Measurements from ENCODE around the gene DGLUCY. TPM values are rescaled to one million over a fixed set of nuclear protein-coding genes. Genes with fewer than 3 reads are reported as not detected.

The DGLUCY gene
- total and polyA plus RNA-seq, 2 of the 13 experiments (the other 11 are each of a cell fraction or from before 2014, with no cell fraction given) = 14.8 to 36.3 TPM

DNA sequence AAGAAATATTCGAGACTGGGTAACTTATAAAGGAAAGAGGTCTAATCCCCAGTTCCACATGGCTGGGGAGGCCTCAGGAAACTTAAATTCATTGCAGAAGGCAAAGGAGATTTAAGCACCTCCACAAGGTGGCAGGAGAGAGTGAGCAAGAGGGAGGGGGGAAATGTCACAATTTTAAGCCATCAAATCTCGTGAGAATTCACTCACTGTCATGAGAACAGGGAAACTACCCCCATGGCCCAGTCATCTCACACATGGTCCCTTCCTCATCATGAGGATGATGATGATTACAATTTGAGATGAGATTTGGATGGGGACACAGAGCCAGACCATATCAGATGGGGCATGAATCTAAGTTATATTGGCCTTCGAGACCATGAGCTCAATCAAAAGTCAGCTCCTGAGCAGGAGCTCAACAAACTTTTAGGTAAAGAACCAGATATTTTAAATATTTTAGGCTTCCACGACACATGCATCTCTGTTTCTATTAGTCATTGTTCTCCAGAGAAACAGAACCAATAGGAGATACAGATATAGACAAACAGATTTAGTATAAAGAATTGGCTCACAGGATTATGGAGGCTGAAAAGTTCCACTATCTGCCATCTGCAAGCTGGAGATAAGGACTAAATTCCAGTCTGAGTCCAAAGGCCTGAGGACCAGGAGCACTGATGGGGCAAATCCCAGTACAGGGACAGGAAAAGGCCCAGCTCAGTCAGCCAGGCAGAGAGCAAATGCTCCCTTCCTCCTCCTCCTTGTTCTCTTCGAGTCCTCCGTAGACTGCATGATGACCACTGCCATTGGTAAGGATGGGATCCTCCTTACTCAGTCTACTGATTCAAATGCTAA is 24.9 kb downstream of the DGLUCY start:
- Histone ChIP-seq H3K79me2 (ENCODE audit: insufficient read depth, low read length) (no peaks in the 10 kb centered on the region), H2AFZ (ENCODE audit: low read length) (no peak overlapping the region), H3K4me3 (replicated peaks in 1 of 3; ENCODE audit: insufficient read depth in 1 of 3, low read depth in 2 of 3, low read length in 3 of 3) (no peak overlapping the region), H3K4me2 (ENCODE audit: low read depth, low read length) (no peak overlapping the region), H3K4me1 (ENCODE audit: insufficient read depth, low read length) (peaks cover 22% of the 10 kb centered on the region), H3K27me3 (ENCODE audit: control insufficient read depth in 1 of 2, insufficient read depth in 2 of 2, low read length in 2 of 2) (no peaks in the 10 kb centered on the region), H3K36me3 (replicated peaks in 1 of 2; ENCODE audit: control insufficient read depth in 1 of 2, insufficient read depth in 2 of 2, low read length in 2 of 2) (peaks cover 0 to 8% of the 10 kb centered on the region in 2 experiments; a peak in 3 of 5 replicates), H3K9ac (ENCODE audit: insufficient read depth, low read depth, low read length) (no peak overlapping the region), H4K20me1 (ENCODE audit: insufficient read depth, low read length) (no peaks in the 10 kb centered on the region), H3K27ac (ENCODE audit: extremely low read length, insufficient read depth, low read length) (no peak overlapping the region), H3K9me3 (ENCODE audit: low read length) (no peaks in the 10 kb centered on the region)
- ChIA-PET POLR2A (no interaction called here), CTCF (ENCODE audit: low intra/inter-chr PET ratio, low total read pairs) (interaction anchor here (1.9 kb wide), 1 partner anchor 34 kb away, joined by 20 read pairs; no protein-coding TSS in a partner anchor)
- ATAC-seq (peak; percentile 72), DNase-seq (ENCODE audit: low spot score) (peak; percentile 40), FAIRE-seq (no peak)
- intact Hi-C loops (cut with micrococcal nuclease; ENCODE audit: unreplicated experiment) (loop anchor here (1.0 kb wide), 1 partner anchor 35 kb away; no protein-coding TSS in a partner anchor), in situ Hi-C loops (cut with HindIII; ENCODE audit: extremely low pct_ligation_motif_present, low pct_unique_long_range_greater_than_20kb) (no loop called here)
- BruUV-seq (replicated peaks) = no TSS peak
- 85% methylated on average over 6 of the region's 6 CpGs for WGBS (ENCODE audit: low lambda C conversion rate)
- no peak for TF ChIP-seq ZNF607 (CRISPR knock-in tag; IDR thresholded peaks at IDR 0.05; ENCODE audit: borderline replicate concordance)
- TF ChIP-seq, protein P1, sequence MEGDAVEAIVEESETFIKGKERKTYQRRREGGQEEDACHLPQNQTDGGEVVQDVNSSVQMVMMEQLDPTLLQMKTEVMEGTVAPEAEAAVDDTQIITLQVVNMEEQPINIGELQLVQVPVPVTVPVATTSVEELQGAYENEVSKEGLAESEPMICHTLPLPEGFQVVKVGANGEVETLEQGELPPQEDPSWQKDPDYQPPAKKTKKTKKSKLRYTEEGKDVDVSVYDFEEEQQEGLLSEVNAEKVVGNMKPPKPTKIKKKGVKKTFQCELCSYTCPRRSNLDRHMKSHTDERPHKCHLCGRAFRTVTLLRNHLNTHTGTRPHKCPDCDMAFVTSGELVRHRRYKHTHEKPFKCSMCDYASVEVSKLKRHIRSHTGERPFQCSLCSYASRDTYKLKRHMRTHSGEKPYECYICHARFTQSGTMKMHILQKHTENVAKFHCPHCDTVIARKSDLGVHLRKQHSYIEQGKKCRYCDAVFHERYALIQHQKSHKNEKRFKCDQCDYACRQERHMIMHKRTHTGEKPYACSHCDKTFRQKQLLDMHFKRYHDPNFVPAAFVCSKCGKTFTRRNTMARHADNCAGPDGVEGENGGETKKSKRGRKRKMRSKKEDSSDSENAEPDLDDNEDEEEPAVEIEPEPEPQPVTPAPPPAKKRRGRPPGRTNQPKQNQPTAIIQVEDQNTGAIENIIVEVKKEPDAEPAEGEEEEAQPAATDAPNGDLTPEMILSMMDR (CRISPR knock-in tag; IDR thresholded peaks at IDR 0.05) = peak; percentile 55
- no peak for TF ChIP-seq FOXC1 (CRISPR knock-in tag; IDR thresholded peaks at IDR 0.05; ENCODE audit: borderline replicate concordance)
- TF ChIP-seq, protein P2, sequence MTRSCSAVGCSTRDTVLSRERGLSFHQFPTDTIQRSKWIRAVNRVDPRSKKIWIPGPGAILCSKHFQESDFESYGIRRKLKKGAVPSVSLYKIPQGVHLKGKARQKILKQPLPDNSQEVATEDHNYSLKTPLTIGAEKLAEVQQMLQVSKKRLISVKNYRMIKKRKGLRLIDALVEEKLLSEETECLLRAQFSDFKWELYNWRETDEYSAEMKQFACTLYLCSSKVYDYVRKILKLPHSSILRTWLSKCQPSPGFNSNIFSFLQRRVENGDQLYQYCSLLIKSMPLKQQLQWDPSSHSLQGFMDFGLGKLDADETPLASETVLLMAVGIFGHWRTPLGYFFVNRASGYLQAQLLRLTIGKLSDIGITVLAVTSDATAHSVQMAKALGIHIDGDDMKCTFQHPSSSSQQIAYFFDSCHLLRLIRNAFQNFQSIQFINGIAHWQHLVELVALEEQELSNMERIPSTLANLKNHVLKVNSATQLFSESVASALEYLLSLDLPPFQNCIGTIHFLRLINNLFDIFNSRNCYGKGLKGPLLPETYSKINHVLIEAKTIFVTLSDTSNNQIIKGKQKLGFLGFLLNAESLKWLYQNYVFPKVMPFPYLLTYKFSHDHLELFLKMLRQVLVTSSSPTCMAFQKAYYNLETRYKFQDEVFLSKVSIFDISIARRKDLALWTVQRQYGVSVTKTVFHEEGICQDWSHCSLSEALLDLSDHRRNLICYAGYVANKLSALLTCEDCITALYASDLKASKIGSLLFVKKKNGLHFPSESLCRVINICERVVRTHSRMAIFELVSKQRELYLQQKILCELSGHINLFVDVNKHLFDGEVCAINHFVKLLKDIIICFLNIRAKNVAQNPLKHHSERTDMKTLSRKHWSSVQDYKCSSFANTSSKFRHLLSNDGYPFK (CRISPR knock-in tag; IDR thresholded peaks at IDR 0.05; ENCODE audit: borderline replicate concordance) = no peak
- no peak for TF ChIP-seq ZNF570 (CRISPR knock-in tag; IDR thresholded peaks at IDR 0.05; ENCODE audit: borderline replicate concordance)
- TF ChIP-seq, protein P3, sequence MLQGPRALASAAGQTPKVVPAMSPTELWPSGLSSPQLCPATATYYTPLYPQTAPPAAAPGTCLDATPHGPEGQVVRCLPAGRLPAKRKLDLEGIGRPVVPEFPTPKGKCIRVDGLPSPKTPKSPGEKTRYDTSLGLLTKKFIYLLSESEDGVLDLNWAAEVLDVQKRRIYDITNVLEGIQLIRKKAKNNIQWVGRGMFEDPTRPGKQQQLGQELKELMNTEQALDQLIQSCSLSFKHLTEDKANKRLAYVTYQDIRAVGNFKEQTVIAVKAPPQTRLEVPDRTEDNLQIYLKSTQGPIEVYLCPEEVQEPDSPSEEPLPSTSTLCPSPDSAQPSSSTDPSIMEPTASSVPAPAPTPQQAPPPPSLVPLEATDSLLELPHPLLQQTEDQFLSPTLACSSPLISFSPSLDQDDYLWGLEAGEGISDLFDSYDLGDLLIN (CRISPR knock-in tag; IDR thresholded peaks at IDR 0.05; ENCODE audit: borderline replicate concordance) = no peak
- no peak for TF ChIP-seq ZNF782 (CRISPR knock-in tag; IDR thresholded peaks at IDR 0.05; ENCODE audit: borderline replicate concordance)
- no peak for TF ChIP-seq TCF12 (IDR thresholded peaks at IDR 0.05)
- TF ChIP-seq TCF12 (CRISPR knock-in tag; IDR thresholded peaks at IDR 0.05) = no peak
- no peak for TF ChIP-seq KAT8 (CRISPR knock-in tag; IDR thresholded peaks at IDR 0.05)
- no peak for TF ChIP-seq ZNF562 (CRISPR knock-in tag; IDR thresholded peaks at IDR 0.05; ENCODE audit: borderline replicate concordance)
- TF ChIP-seq NFE2 (CRISPR knock-in tag; IDR thresholded peaks at IDR 0.05) = no peak
- no peak for TF ChIP-seq PHF20 (CRISPR knock-in tag; IDR thresholded peaks at IDR 0.05)
- no peak for TF ChIP-seq U2AF2 (IDR thresholded peaks at IDR 0.05; ENCODE audit: low read depth, low read length)
- TF ChIP-seq GABPB1 (CRISPR knock-in tag; IDR thresholded peaks at IDR 0.05) = no peak

Data from HepG2 (cell line).